ENCODE measurements around the gene CMTM3.
"Not testable (repeated sequence)": the region's sequence is repeated elsewhere in the genome, so short reads cannot be mapped to it uniquely, and the experiment has no call there.

Gene CMTM3

DNA sequence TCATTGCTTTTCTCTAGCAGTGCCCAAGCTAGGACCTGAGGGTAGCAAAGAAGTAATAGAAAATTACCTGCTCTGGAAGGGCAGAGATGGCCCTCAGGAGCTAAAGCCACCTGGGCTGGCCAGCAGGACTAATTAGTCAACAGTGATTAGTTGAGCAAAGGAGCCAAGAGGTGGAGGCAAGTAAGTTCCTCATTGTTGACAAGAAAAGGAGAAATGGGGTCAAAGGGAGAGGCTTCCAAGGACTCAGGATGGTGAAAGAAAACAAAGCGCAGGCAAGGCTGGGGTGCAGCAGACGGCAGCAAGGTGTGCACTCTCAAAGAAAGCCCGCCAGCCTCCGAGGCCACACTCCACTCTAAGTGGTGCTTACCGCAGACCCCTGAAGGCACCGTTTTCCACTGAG lies 47.5 kb downstream of the CMTM3 start:
- in situ Hi-C loops (cut with HindIII; ENCODE audit: low pct_ligation_motif_present, low pct_unique_long_range_greater_than_20kb, low sequenced_read_pairs), result no loop called here
- DNase-seq, result no peak

DNA sequence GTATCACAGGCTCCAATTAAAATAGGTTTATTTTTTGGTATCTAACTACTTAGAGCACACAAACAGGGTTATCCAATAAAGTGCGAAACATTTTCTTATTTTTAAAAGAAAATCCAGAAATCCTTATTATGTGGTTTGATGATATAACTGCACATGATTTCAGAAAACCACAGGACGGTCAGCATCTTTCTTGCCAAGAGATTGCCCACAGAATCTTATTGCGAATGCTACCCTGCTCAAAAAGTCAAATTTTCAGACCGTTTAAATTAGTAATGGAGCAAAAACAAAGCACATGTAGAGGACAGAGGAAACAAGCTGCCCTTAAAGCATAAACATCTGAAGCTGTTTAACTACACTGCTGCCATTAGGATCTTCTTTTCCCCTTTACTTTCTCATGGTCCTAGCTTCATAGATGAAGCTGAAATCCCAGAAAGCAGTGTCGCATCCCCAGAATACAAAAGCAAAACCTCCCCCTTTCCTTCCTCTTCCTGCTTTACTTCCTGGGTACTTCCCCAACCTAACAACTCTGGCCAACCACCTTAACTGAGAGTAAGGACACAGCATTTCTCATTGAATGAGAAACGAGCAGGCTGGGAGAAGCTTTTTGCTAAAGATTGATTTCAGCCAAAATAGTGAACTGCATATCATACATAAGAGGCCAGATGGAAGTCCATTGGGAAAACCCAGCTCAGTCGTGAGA lies 48.3 kb downstream of the CMTM3 start:
- DNase-seq, result no peak
- in situ Hi-C loops (cut with HindIII; ENCODE audit: low pct_ligation_motif_present, low pct_unique_long_range_greater_than_20kb, low sequenced_read_pairs), result no loop called here

GRCh38 chr16:66653581-66654350 lies 49.3 kb downstream of the CMTM3 start:
- in situ Hi-C loops (cut with HindIII; ENCODE audit: low pct_ligation_motif_present, low pct_unique_long_range_greater_than_20kb, low sequenced_read_pairs), result no loop called here
- DNase-seq, result no peak

- in situ Hi-C loops (cut with HindIII; ENCODE audit: low pct_ligation_motif_present, low pct_unique_long_range_greater_than_20kb, low sequenced_read_pairs), result no loop called here
- DNase-seq, result peak; percentile 31
These were observed 52.0 kb downstream of the CMTM3 start for GRCh38 chr16:66656547-66656946.

DNA sequence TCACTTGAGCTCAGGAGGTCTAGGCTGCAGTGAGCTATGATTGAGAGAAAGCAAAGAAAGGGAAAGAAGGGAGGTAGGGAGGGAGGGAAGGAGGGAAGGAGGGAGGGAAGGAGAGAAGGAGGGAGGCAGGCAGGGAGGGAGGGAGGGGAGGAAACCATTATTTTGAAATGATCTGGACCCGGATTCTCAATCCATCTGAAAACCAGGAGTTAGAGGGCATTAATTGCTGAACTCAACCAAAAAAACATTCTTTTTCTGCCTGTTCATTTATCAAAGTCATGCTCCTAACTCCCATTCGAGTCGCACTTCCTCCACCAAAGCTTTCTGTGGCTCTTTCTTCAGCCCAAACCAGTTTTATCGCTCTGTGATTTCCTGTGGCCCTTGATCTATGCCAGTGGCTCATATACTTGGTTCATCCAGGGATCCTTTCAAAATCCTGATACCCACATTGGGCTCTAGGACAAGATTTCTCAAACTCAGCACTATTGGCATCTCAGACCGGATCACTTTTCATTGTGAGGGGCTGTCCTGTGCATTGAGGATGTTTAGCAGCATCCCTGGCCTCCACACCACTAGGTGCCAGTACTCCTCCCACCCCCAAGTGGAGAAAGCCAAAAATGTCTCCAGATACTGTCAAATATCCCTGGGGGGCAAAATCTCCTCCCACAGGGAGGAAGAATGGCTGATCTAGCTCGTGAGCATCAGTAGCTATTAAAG lies 53.8 kb downstream of the CMTM3 start:
- DNase-seq, result no peak
- in situ Hi-C loops (cut with HindIII; ENCODE audit: low pct_ligation_motif_present, low pct_unique_long_range_greater_than_20kb, low sequenced_read_pairs), result no loop called here

DNA sequence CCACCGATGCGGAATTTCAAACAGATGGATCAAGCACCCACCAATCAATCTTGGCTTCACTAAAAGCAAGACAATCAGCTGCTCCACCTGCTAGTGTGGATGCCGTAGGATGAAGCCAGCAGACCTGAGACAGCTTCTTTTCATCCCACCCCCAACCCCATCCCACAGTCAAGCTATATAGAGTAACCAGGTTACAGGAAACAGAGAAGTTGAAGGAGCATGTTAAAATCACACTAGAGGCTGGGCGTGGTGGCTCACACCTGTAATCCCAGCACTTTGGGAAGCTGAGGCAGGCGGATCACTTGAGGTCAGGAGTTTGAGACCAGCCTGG lies 54.3 kb downstream of the CMTM3 start:
- no peak for DNase-seq

DNA sequence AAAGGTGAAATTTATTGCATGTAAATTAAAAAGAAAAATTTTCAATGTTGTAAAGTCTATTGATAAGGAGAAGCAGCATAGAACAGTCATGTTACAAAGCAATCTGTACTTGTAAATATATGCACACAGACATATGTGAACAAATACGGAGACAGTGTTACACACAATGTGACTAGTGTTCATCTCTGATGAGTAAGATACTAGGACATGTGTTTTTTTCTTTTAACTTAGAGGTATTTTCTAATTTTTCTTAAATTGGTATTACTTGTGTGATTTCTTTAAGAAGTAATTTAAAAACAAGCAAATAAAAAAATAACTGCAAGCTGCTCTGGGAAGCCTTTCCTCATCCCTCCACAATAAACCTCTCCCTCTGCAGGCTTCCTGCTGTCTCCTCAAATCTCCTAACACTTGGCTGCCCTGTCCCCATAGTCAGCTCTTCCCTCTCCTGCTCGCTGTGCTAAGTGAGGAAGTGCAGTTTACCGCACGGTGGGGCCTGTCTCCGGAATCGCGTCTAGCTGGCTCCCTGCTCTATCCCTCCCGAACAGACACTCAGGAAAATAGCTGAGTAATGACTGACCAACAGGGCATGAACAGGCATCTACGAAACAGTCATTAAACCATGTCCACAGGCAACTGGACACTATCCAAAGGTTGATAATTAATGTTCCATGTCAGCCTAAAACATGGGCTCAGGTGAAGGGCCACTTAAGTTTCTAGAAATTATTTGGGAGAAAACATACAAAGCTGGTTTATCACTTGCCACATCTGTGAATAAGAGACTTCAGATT lies 56.1 kb downstream of the CMTM3 start:
- DNase-seq, result peak; percentile 98
- in situ Hi-C loops (cut with HindIII; ENCODE audit: low pct_ligation_motif_present, low pct_unique_long_range_greater_than_20kb, low sequenced_read_pairs), result no loop called here

More for the DNA sequence above, 54.3 kb downstream of the CMTM3 start:
- in situ Hi-C loops (cut with HindIII; ENCODE audit: low pct_ligation_motif_present, low pct_unique_long_range_greater_than_20kb, low sequenced_read_pairs), result no loop called here

GRCh38 chr16:66661210-66661560 lies 56.7 kb downstream of the CMTM3 start:
- peak; percentile 62 for DNase-seq
- in situ Hi-C loops (cut with HindIII; ENCODE audit: low pct_ligation_motif_present, low pct_unique_long_range_greater_than_20kb, low sequenced_read_pairs), result no loop called here

DNA sequence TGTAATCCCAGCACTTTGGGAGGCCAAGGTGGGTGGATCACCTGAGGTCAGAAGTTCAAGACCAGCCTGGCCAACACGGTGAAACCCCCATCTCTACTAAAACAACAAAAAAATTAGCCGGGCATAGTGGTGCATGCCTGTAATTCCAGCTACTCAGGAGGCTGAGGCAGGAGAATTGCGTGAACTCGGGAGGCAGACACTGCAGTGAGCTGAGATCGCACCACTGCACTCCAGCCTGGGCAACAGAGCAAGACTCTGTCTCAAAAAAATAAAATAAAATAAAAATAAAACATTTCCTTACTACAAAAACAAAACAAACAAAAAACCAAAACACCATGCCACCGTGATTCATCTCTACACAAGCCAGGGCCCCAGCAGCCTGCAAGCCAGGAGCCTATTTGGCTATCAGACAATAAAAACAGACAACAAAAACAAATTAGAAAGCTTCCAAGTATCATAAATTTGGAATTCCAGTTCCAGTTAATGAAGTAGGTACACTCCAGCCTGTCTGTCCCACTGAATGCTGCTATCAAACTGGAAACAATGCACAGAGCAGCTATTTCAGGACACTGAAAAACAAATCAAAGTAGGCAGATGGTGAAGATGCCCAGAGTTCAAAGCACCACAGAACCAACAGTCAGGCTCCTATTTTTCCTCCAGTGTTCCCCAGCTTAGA lies 57.3 kb downstream of the CMTM3 start:
- DNase-seq, result peak; percentile 52
- in situ Hi-C loops (cut with HindIII; ENCODE audit: low pct_ligation_motif_present, low pct_unique_long_range_greater_than_20kb, low sequenced_read_pairs), result not testable (repeated sequence)

DNA sequence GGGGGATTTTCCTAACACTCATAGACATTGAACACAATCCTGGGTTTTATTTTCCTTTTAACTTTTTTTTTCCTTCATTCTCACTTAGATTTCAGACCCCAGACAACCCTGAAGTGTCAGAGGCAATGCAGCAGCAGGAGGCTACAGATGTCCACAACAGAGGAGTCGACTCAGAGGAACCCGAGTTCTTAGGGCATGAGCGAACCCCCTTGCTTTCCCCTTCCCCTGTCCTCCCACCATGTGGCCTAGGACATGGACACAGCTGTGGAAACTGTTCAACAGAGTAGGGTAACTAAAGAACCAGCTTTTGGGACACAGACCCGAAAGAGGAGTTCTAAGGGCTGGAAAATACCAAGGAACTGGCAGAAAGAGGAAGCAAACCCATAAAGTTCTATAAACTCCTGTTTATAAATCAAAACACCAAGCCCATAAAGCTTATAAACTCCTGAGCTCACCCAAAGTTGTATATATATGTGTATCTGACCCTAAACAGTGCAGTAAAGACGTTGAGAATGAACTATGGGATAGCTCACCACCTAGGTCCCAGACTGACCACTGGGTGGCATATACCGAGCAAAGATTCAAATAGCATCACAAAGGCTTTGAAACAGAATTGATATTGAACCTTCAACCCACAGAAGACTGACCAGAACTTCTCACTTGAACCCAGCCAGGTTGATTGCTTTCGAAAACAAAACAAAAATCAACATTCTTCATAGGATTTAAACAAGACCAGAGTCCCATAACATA lies 58.1 kb downstream of the CMTM3 start:
- peak; percentile 71 for DNase-seq
- in situ Hi-C loops (cut with HindIII; ENCODE audit: low pct_ligation_motif_present, low pct_unique_long_range_greater_than_20kb, low sequenced_read_pairs), result no loop called here
